GM23338 (cell line): Measurements from ENCODE around the gene PGBD5. TPM values are rescaled to one million over a fixed set of nuclear protein-coding genes. Genes with fewer than 3 reads are reported as not detected.

Experiments used
- ATAC-seq: fragments of 200-7000 bp; cut with Tn5 transposase; 3 replicates; pipeline ENCODE4 v1.9.1; 2020
- DNase-seq: peaks from one replicate; pipeline ENCODE4 v3.0.0-alpha.2; 2015; ENCODE audit warnings: low spot score
- H2AFZ ChIP-seq: fragments of 200-600 bp; sonication (generic); 2 replicates; pipeline ENCODE4 v1.8.0; 2016; ENCODE audit warnings: antibody characterized with exemption, mild to moderate bottlenecking, moderate library complexity
- H3F3A ChIP-seq: fragments of 200-600 bp; sonication (generic); replicated peaks from 2 replicates; pipeline ENCODE4 v1.8.0; 2017; ENCODE audit warnings: antibody characterized with exemption, mixed run types, low read depth
- H3K27ac ChIP-seq: fragments of 200-600 bp; sonication (generic); 2 replicates; pipeline ENCODE4 v1.6.1; 2016; ENCODE audit warnings: low read depth
- H3K27me3 ChIP-seq: fragments of 200-600 bp; sonication (generic); 2 replicates; pipeline ENCODE4 v1.8.0; 2016; ENCODE audit warnings: mild to moderate bottlenecking, mixed run types, moderate library complexity; ENCODE audit not compliant: insufficient read depth
- H3K36me3 ChIP-seq: fragments of 200-600 bp; sonication (generic); 2 replicates; pipeline ENCODE4 v1.8.0; 2016; ENCODE audit warnings: mild to moderate bottlenecking; ENCODE audit not compliant: insufficient read depth
- H3K4me1 ChIP-seq: fragments of 200-600 bp; sonication (generic); 2 replicates; pipeline ENCODE4 v1.8.0; 2016; ENCODE audit warnings: mild to moderate bottlenecking, moderate library complexity; ENCODE audit not compliant: insufficient read depth
- H3K4me2 ChIP-seq: fragments of 200-600 bp; sonication (generic); 2 replicates; pipeline ENCODE4 v1.7.1; 2017; ENCODE audit warnings: mixed run types
- H3K4me3 ChIP-seq: fragments of 200-600 bp; sonication (generic); 2 replicates; pipeline ENCODE4 v1.6.1; 2016; ENCODE audit warnings: mixed run types
- H3K79me2 ChIP-seq: fragments of 200-600 bp; sonication (generic); replicated peaks from 2 replicates; pipeline ENCODE4 v1.8.0; 2017; ENCODE audit warnings: mild to moderate bottlenecking; ENCODE audit not compliant: insufficient read depth
- H3K9me2 ChIP-seq: fragments of 200-600 bp; sonication (generic); 2 replicates; pipeline ENCODE4 v1.8.0; 2017; ENCODE audit not compliant: insufficient read depth
- H4K20me1 ChIP-seq: fragments of 200-600 bp; sonication (generic); replicated peaks from 2 replicates; pipeline ENCODE4 v1.8.0; 2017; ENCODE audit warnings: mild to moderate bottlenecking; ENCODE audit not compliant: insufficient read depth
- H3K27ac Mint-ChIP-seq: 2 replicates; pipeline ENCODE4 v1.8.0; 2020; ENCODE audit warnings: inconsistent platforms, mild to moderate bottlenecking, moderate library complexity, mixed read lengths
- H3K27me3 Mint-ChIP-seq: 3 replicates; pipeline ENCODE4 v1.8.0; 2022; ENCODE audit warnings: low read depth, mild to moderate bottlenecking, moderate library complexity, mixed read lengths, inconsistent platforms; ENCODE audit not compliant: insufficient read depth, poor library complexity
- H3K36me3 Mint-ChIP-seq: 3 replicates; pipeline ENCODE4 v1.8.0; 2021; ENCODE audit warnings: low read depth, mild to moderate bottlenecking, inconsistent platforms, moderate library complexity, mixed read lengths
- H3K4me1 Mint-ChIP-seq: 3 replicates; pipeline ENCODE4 v1.8.0; 2020; ENCODE audit warnings: mild to moderate bottlenecking, inconsistent platforms, mixed read lengths
- H3K4me3 Mint-ChIP-seq: 3 replicates; pipeline ENCODE4 v1.8.0; 2021; ENCODE audit warnings: moderate library complexity, mild to moderate bottlenecking, inconsistent platforms, mixed read lengths
- H3K9me3 Mint-ChIP-seq: 3 replicates; pipeline ENCODE4 v1.8.0; 2020; ENCODE audit warnings: moderate library complexity, mild to moderate bottlenecking, inconsistent platforms, mixed read lengths
- CREB1 ChIP-seq: fragments of 250-450 bp; sonication (Bioruptor Pico); IDR thresholded peaks from 2 replicates; pipeline ENCODE4 v1.5.0; 2020; ENCODE audit warnings: low read depth, mild to moderate bottlenecking, moderate library complexity
- ETS1 ChIP-seq: IDR thresholded peaks from 2 replicates; pipeline ENCODE4 v1.6.1; 2016; ENCODE audit warnings: antibody characterized with exemption
- EZH2 ChIP-seq: fragments of 200-600 bp; sonication (generic); IDR thresholded peaks from one replicate; pipeline ENCODE4 v1.8.0; 2017; ENCODE audit warnings: antibody characterized with exemption, mild to moderate bottlenecking, low read depth; ENCODE audit not compliant: unreplicated experiment
- JUNB ChIP-seq: IDR thresholded peaks from one replicate; pipeline ENCODE4 v1.6.1; 2016; ENCODE audit warnings: antibody characterized with exemption; ENCODE audit not compliant: unreplicated experiment
- STAT1 ChIP-seq: IDR thresholded peaks from one replicate; pipeline ENCODE4 v1.6.1; 2016; ENCODE audit warnings: antibody characterized with exemption; ENCODE audit not compliant: unreplicated experiment
- ZNF462 ChIP-seq: fragments of 250-450 bp; sonication (Bioruptor Pico); IDR thresholded peaks from 2 replicates; pipeline ENCODE4 v1.5.0; 2020; ENCODE audit warnings: mild to moderate bottlenecking, moderate library complexity
- polyA plus RNA-seq: library from polyadenylated mRNA; unstranded; fragments of >200 nt; fragmentation: Nextera tagmentation; extraction: Ambion mirVana; gene quantifications from 2 replicates; pipeline ENCODE4 v1.2.1, GENCODE V29; 2016
- total RNA-seq: library from RNA; depleted of rRNA; stranded (reverse); fragments of >200 nt; shearing (Covaris generic); gene quantifications from 2 replicates; pipeline ENCODE4 v1.2.3, GENCODE V29; 2014

PGBD5 gene
- total and polyA plus RNA-seq, 2 experiments from 2014 or later, result 3.4 to 16.6 TPM

GRCh38 chr1:230335861-230336522, 90.1 kb downstream of the PGBD5 start:
- H3K79me2 ChIP-seq, result no peaks in the 10 kb centered on the region
- no peaks in the 10 kb centered on the region for H3F3A ChIP-seq
- H3K27me3 Mint-ChIP-seq, result peaks cover 6% of the 10 kb centered on the region
- no peak overlapping the region for H3K4me3 Mint-ChIP-seq
- H3K9me2 ChIP-seq, result no peaks in the 10 kb centered on the region
- no peaks in the 10 kb centered on the region; the same call in none of the 2 replicates for H3K36me3 ChIP-seq
- H3K27ac Mint-ChIP-seq, result no peak overlapping the region; the same call in 1 of the 2 replicates
- no peaks in the 10 kb centered on the region; the same call in 1 of the 2 replicates for H4K20me1 ChIP-seq
- TF ChIP-seq CREB1 (CRISPR knock-in tag) (no peak), ETS1 (no peak), ZNF462 (CRISPR knock-in tag) (no peak), STAT1 (no peak), EZH2 (no peak), JUNB (no peak)
- DNase-seq (no peak), ATAC-seq (no peak)
- H3K4me1 Mint-ChIP-seq, result peaks cover 16% of the 10 kb centered on the region
- H3K4me2 ChIP-seq, result no peak overlapping the region
- H3K36me3 Mint-ChIP-seq, result peaks cover 40% of the 10 kb centered on the region
- H3K4me3 ChIP-seq, result no peak overlapping the region
- no peak overlapping the region for H3K27ac ChIP-seq
- H2AFZ ChIP-seq, result no peak overlapping the region
- no peaks in the 10 kb centered on the region for H3K9me3 Mint-ChIP-seq
- H3K4me1 ChIP-seq, result peaks cover 8% of the 10 kb centered on the region; the same call in 1 of the 2 replicates
- H3K27me3 ChIP-seq, result no peaks in the 10 kb centered on the region
